Caco-2 (cell line): ENCODE measurements around the gene ADGRV1. TPM values are rescaled to one million over a fixed set of nuclear protein-coding genes. Genes with fewer than 3 reads are reported as not detected.

Experiments
- BruUV-seq: library from RNA; stranded (reverse); fragments of 400-500 nt; replicated peaks from 2 replicates; lab custom pipeline; 2021; lab: Mats Ljungman, UMichigan
- CTCF ChIA-PET: fragments of 300-600 bp; sonication (Branson Sonifier 250); formaldehyde crosslinking; loops from one replicate; lab custom pipeline; 2022; ENCODE audit warnings: antibody characterized with exemption; lab: Charles Lee
- POLR2A ChIA-PET: fragments of 300-600 bp; sonication (Branson Sonifier 250); formaldehyde crosslinking; loops from one replicate; lab custom pipeline; 2022; ENCODE audit warnings: antibody characterized with exemption; lab: Charles Lee
- DNase-seq, 2 experiments: peaks; one replicate each; pipeline versions ENCODE4 v3.0.0 to v3.0.0-alpha.2; 2020 to 2022
- H3K27me3 ChIP-seq: replicated peaks from 2 replicates; pipeline ENCODE4 v1.6.0; 2011; ENCODE audit warnings: low read length; ENCODE audit not compliant: control insufficient read depth, insufficient read depth
- H3K36me3 ChIP-seq: 2 replicates; pipeline ENCODE4 v1.5.1; 2011; ENCODE audit warnings: low read length; ENCODE audit not compliant: control insufficient read depth, insufficient read depth
- H3K4me1 ChIP-seq: fragments of 250-450 bp; sonication (Bioruptor Pico); 2 replicates; pipeline ENCODE4 v1.5.1; 2020; ENCODE audit warnings: mild to moderate bottlenecking
- H3K4me3 ChIP-seq: 2 replicates; pipeline ENCODE4 v1.5.1; 2011; ENCODE audit warnings: low read depth, mild to moderate bottlenecking, control low read depth, low read length
- H3K9me3 ChIP-seq: fragments of 250-450 bp; sonication (Bioruptor Pico); 2 replicates; pipeline ENCODE4 v1.5.1; 2020; ENCODE audit warnings: mild to moderate bottlenecking, moderate library complexity
- H3K27ac Mint-ChIP-seq: one replicate; pipeline ENCODE4 v1.8.0; 2022; ENCODE audit warnings: mixed read lengths; ENCODE audit not compliant: unreplicated experiment
- H3K27me3 Mint-ChIP-seq: one replicate; pipeline ENCODE4 v1.8.0; 2022; ENCODE audit warnings: mixed read lengths; ENCODE audit not compliant: insufficient read depth, unreplicated experiment
- H3K36me3 Mint-ChIP-seq: one replicate; pipeline ENCODE4 v1.8.0; 2022; ENCODE audit warnings: mild to moderate bottlenecking, mixed read lengths; ENCODE audit not compliant: insufficient read depth, unreplicated experiment
- H3K4me1 Mint-ChIP-seq: one replicate; pipeline ENCODE4 v1.8.0; 2022; ENCODE audit warnings: low read depth, mixed read lengths; ENCODE audit not compliant: unreplicated experiment
- H3K4me3 Mint-ChIP-seq: one replicate; pipeline ENCODE4 v1.8.0; 2022; ENCODE audit warnings: mild to moderate bottlenecking, moderate library complexity, mixed read lengths; ENCODE audit not compliant: unreplicated experiment
- H3K9me3 Mint-ChIP-seq: one replicate; pipeline ENCODE4 v1.8.0; 2022; ENCODE audit warnings: mixed read lengths; ENCODE audit not compliant: unreplicated experiment
- intact Hi-C: fragments of 100-400 bp; cut with micrococcal nuclease; formaldehyde crosslinking; loops from one replicate; pipeline ENCODE4 v1.10.0; 2022; ENCODE audit not compliant: unreplicated experiment
- total RNA-seq: library from RNA; stranded (reverse); gene quantifications from 2 replicates; pipeline ENCODE4 v1.2.3, GENCODE V29; 2022
- TF ChIP-seq, protein P1 (sequence below), 2 experiments: fragments of 200-600 bp in 1 of 2; IDR thresholded peaks; 1 replicate in 1 of 2; 2 replicates in 1 of 2; pipeline versions ENCODE4 v1.5.1 to v1.8.0; 2011 to 2022; ENCODE audit warnings: antibody characterized with exemption in 1 of 2, control low read depth in 1 of 2, inconsistent platforms in 1 of 2, low read depth in 1 of 2, low read length in 1 of 2, mild to moderate bottlenecking in 1 of 2, moderate library complexity in 1 of 2; ENCODE audit not compliant: insufficient read depth in 1 of 2, severe bottlenecking in 1 of 2, unreplicated experiment in 1 of 2

Gene ADGRV1
- total RNA-seq, 1 experiment from 2014 or later: 23.2 TPM

DNA sequence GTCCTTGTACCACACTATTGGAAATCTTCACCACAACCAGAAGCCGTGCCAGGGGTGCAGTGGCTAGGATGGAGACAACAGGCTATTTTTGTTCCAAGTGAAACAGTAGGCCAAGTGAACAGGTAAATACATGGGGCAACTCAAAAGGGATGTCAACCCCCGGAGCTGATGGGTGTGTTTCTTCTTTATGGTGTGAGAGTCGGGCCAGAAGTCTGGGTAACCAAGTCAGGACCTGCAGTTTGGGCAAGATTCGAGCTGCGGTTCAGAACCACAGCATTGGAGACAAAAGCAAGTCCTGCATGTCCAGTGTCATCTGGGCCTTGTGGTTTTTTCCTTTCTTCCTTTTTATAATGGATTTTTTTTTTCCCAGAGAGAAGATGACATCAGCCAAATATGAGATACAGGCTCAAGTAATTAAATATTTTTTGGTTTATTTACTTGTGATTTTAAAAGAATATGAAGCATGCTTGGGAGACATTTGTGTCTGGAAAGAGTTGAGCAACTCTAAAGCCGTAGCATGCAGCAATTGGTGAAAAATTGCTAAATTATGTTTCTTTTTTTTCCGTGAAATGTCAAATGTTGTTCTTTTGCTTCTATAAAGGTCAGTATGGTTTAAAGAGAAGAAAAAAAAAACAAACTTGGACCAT lies 562.9 kb downstream of the ADGRV1 start:
- POLR2A ChIA-PET: no interaction called here
- intact Hi-C loops: no loop called here
- Mint-ChIP-seq H3K4me3 (no peak overlapping the region), H3K36me3 (no peaks in the 10 kb centered on the region), H3K4me1 (peaks cover 20% of the 10 kb centered on the region), H3K9me3 (no peaks in the 10 kb centered on the region), H3K27ac (no peak overlapping the region), H3K27me3 (no peaks in the 10 kb centered on the region)
- no peak for DNase-seq
- TF ChIP-seq, protein P1, sequence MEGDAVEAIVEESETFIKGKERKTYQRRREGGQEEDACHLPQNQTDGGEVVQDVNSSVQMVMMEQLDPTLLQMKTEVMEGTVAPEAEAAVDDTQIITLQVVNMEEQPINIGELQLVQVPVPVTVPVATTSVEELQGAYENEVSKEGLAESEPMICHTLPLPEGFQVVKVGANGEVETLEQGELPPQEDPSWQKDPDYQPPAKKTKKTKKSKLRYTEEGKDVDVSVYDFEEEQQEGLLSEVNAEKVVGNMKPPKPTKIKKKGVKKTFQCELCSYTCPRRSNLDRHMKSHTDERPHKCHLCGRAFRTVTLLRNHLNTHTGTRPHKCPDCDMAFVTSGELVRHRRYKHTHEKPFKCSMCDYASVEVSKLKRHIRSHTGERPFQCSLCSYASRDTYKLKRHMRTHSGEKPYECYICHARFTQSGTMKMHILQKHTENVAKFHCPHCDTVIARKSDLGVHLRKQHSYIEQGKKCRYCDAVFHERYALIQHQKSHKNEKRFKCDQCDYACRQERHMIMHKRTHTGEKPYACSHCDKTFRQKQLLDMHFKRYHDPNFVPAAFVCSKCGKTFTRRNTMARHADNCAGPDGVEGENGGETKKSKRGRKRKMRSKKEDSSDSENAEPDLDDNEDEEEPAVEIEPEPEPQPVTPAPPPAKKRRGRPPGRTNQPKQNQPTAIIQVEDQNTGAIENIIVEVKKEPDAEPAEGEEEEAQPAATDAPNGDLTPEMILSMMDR (IDR thresholded peaks at IDR 0.05; ENCODE audit: insufficient read depth in 1 of 2, low read depth in 1 of 2, low read length in 1 of 2, severe bottlenecking in 1 of 2, unreplicated experiment in 1 of 2): no peak
- Histone ChIP-seq H3K27me3 (no peaks in the 10 kb centered on the region), H3K4me1 (peaks cover 10% of the 10 kb centered on the region), H3K36me3 (no peaks in the 10 kb centered on the region), H3K9me3 (no peaks in the 10 kb centered on the region), H3K4me3 (no peak overlapping the region)
- CTCF ChIA-PET: no interaction called here
- BruUV-seq: no TSS peak

DNA sequence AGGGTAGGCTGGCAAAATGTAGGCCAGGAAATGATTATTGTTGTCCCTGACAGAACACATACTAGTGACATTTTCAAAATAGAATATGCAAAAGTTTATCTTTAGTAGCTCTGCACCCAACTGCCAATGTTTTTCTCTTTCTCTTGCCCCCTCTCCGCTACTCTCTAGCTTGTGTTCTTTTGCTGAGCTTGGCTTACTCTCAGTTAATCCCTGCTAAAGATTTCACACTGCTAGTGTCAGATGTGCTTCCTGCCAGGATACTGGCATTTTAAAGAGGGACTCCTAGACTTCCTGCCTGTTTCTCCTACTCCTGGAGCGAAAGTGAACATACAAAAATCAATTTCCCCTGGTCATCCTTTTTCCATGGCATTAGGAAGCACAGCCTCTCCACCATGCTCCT lies 564.1 kb downstream of the ADGRV1 start:
- Mint-ChIP-seq H3K27ac (no peak overlapping the region), H3K36me3 (no peaks in the 10 kb centered on the region), H3K9me3 (no peaks in the 10 kb centered on the region), H3K4me3 (no peak overlapping the region), H3K27me3 (no peaks in the 10 kb centered on the region), H3K4me1 (peaks cover 20% of the 10 kb centered on the region)
- H3K4me1 ChIP-seq: peaks cover 10% of the 10 kb centered on the region
- no peaks in the 10 kb centered on the region for H3K9me3 ChIP-seq
- DNase-seq: no peak
- H3K36me3 ChIP-seq: no peaks in the 10 kb centered on the region
- intact Hi-C loops: no loop called here
- no peaks in the 10 kb centered on the region for H3K27me3 ChIP-seq
- TF ChIP-seq, protein P1 (IDR thresholded peaks at IDR 0.05; ENCODE audit: insufficient read depth in 1 of 2, low read depth in 1 of 2, low read length in 1 of 2, severe bottlenecking in 1 of 2, unreplicated experiment in 1 of 2): no peak
- no TSS peak for BruUV-seq
- H3K4me3 ChIP-seq: no peak overlapping the region
- CTCF ChIA-PET: no interaction called here
- POLR2A ChIA-PET: no interaction called here

DNA sequence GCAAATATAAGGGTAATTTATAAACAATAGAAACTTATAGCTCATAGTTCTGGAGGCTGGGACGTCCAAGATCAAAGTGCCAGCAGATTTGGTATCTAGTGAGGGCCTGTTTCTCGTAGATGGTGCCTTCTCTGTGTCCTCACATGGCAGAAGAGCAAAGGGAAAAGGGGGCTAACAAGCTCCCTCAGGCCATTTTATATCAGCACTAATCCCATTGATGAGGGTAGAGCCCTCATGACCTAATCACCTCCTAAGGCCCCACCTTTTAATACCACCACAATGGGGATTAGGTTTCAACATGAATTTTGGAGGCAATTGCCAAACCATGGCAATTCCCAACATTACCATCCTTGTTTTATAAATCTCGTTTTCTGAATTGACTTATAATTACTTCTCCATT lies 564.7 kb downstream of the ADGRV1 start:
- no peaks in the 10 kb centered on the region for H3K27me3 Mint-ChIP-seq
- no peaks in the 10 kb centered on the region for H3K9me3 ChIP-seq
- CTCF ChIA-PET: no interaction called here

More for the DNA sequence above, 564.7 kb downstream of the ADGRV1 start:
- BruUV-seq: no TSS peak
- no peaks in the 10 kb centered on the region for H3K27me3 ChIP-seq
- POLR2A ChIA-PET: no interaction called here
- no peaks in the 10 kb centered on the region for H3K36me3 Mint-ChIP-seq
- H3K27ac Mint-ChIP-seq: no peak overlapping the region
- TF ChIP-seq, protein P1 (IDR thresholded peaks at IDR 0.05; ENCODE audit: insufficient read depth in 1 of 2, low read depth in 1 of 2, low read length in 1 of 2, severe bottlenecking in 1 of 2, unreplicated experiment in 1 of 2): no peak
- peaks cover 20% of the 10 kb centered on the region for H3K4me1 Mint-ChIP-seq
- no peak for DNase-seq
- H3K4me1 ChIP-seq: peaks cover 10% of the 10 kb centered on the region
- H3K4me3 ChIP-seq: no peak overlapping the region
- no peaks in the 10 kb centered on the region for H3K36me3 ChIP-seq
- intact Hi-C loops: no loop called here
- no peak overlapping the region for H3K4me3 Mint-ChIP-seq
- no peaks in the 10 kb centered on the region for H3K9me3 Mint-ChIP-seq
